Cardiac muscle cell (in vitro differentiated cells and primary cell): ENCODE measurements around the gene ARID5B. TPM values are rescaled to one million over a fixed set of nuclear protein-coding genes. Genes with fewer than 3 reads are reported as not detected.
A peak's percentile ranks its signal among the peaks of the same experiment; 100 is the strongest.

Source experiments
- DNase-seq, 2 donors: peaks; one replicate each; pipeline versions ENCODE4 v3.0.0 to v3.0.0-alpha.2; 2010 to 2017; ENCODE audit warnings: low read depth in 1 of 2, low spot score in 1 of 2
- H3K27ac ChIP-seq: fragments of 200-600 bp; sonication (generic); 2 replicates; pipeline ENCODE4 v1.5.1; 2016
- H3K27me3 ChIP-seq: fragments of 200-600 bp; sonication (generic); 2 replicates; pipeline ENCODE4 v1.6.0; 2016; ENCODE audit warnings: control low read depth
- H3K36me3 ChIP-seq: fragments of 200-600 bp; sonication (generic); 2 replicates; pipeline ENCODE4 v1.5.1; 2016; ENCODE audit warnings: control low read depth
- H3K4me1 ChIP-seq: fragments of 200-600 bp; sonication (generic); 2 replicates; pipeline ENCODE4 v1.8.1; 2017; ENCODE audit warnings: low read depth, mild to moderate bottlenecking, mixed run types
- H3K4me3 ChIP-seq: fragments of 200-600 bp; sonication (generic); 2 replicates; pipeline ENCODE4 v1.5.1; 2016; ENCODE audit warnings: mild to moderate bottlenecking
- H3K9me3 ChIP-seq: fragments of 200-600 bp; sonication (generic); 2 replicates; pipeline ENCODE4 v1.5.1; 2017; ENCODE audit warnings: low read depth, mild to moderate bottlenecking, control low read depth
- polyA plus RNA-seq: library from polyadenylated mRNA; unstranded; fragments of >200 nt; fragmentation: Nextera tagmentation; extraction: Ambion mirVana; gene quantifications from 2 replicates; pipeline ENCODE4 v1.2.1, GENCODE V29; 2016
- total RNA-seq: library from RNA; depleted of rRNA; stranded (reverse); fragments of >200 nt; gene quantifications from 2 replicates; pipeline ENCODE4 v1.2.3, GENCODE V29; 2016
- TF ChIP-seq, protein P1 (sequence below): IDR thresholded peaks from 2 replicates; pipeline ENCODE4 v1.5.1; 2012; ENCODE audit warnings: low read depth, mild to moderate bottlenecking, low read length

The ARID5B gene, protein sequence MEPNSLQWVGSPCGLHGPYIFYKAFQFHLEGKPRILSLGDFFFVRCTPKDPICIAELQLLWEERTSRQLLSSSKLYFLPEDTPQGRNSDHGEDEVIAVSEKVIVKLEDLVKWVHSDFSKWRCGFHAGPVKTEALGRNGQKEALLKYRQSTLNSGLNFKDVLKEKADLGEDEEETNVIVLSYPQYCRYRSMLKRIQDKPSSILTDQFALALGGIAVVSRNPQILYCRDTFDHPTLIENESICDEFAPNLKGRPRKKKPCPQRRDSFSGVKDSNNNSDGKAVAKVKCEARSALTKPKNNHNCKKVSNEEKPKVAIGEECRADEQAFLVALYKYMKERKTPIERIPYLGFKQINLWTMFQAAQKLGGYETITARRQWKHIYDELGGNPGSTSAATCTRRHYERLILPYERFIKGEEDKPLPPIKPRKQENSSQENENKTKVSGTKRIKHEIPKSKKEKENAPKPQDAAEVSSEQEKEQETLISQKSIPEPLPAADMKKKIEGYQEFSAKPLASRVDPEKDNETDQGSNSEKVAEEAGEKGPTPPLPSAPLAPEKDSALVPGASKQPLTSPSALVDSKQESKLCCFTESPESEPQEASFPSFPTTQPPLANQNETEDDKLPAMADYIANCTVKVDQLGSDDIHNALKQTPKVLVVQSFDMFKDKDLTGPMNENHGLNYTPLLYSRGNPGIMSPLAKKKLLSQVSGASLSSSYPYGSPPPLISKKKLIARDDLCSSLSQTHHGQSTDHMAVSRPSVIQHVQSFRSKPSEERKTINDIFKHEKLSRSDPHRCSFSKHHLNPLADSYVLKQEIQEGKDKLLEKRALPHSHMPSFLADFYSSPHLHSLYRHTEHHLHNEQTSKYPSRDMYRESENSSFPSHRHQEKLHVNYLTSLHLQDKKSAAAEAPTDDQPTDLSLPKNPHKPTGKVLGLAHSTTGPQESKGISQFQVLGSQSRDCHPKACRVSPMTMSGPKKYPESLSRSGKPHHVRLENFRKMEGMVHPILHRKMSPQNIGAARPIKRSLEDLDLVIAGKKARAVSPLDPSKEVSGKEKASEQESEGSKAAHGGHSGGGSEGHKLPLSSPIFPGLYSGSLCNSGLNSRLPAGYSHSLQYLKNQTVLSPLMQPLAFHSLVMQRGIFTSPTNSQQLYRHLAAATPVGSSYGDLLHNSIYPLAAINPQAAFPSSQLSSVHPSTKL
- total RNA-seq (4.3 and 4.9 TPM in 2 replicates), polyA plus RNA-seq (4.3 and 7.8 TPM in 2 replicates)

DNA sequence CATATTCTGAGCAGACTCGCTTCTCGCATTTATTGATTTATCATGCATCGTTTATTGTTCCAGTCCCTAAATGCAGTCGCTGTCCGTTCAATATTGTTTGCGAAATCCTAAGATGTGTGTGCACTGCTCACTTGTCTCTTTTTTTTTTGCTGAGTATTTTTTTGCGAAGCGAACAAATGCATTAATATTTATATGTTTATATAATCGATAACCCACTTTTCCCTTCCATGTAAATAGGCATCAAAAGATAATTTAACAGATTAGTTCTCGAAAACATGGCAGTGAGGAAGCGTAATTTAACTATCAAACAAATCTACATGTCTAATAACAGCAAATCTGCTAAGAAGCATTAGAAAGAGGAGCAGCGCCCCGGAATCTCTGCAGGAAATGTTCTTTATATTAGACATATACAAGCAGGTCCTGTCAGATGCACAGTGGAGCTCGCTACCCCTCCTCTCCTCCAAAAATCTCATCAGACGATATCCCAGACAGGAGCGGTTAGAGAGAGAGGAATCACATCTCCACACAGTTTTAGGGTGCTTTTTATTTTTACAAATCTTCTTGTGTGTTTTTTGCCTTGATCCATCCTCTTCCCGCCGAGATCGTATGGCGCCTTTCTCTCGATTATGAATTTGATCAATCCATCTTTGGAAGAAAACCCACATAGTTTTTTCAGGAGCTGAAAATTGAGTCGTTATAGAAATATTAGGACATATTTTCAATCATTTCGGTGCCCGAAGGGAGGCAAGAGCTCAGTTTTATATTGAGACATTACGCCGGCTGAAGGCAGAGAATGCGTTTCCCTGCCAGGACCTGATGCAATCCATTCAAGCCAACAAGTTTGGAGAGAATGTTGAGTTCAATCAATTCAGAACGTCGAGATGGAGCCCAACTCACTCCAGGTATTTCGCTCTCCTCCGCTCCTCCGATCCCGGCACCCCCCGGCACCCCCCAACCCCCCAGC is at the start of gene ARID5B:
TSS of gene ARID5B (plus strand) at position 871 of the 964 bp plus-strand sequence. CDS start at position 882, 11 bp downstream.
- Histone ChIP-seq H3K27me3 (peaks cover 30% of the 10 kb centered on the region), H3K27ac (peak within 1 kb of the TSS; percentile 83), H3K4me1 (peaks cover 3% of the 10 kb centered on the region), H3K36me3 (no peaks in the 10 kb centered on the region), H3K9me3 (no peaks in the 10 kb centered on the region), H3K4me3 (peak within 1 kb of the TSS; percentile 77)
- peak; percentile 73 to 77 for DNase-seq
- TF ChIP-seq, protein P1, sequence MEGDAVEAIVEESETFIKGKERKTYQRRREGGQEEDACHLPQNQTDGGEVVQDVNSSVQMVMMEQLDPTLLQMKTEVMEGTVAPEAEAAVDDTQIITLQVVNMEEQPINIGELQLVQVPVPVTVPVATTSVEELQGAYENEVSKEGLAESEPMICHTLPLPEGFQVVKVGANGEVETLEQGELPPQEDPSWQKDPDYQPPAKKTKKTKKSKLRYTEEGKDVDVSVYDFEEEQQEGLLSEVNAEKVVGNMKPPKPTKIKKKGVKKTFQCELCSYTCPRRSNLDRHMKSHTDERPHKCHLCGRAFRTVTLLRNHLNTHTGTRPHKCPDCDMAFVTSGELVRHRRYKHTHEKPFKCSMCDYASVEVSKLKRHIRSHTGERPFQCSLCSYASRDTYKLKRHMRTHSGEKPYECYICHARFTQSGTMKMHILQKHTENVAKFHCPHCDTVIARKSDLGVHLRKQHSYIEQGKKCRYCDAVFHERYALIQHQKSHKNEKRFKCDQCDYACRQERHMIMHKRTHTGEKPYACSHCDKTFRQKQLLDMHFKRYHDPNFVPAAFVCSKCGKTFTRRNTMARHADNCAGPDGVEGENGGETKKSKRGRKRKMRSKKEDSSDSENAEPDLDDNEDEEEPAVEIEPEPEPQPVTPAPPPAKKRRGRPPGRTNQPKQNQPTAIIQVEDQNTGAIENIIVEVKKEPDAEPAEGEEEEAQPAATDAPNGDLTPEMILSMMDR, result no peak

DNA sequence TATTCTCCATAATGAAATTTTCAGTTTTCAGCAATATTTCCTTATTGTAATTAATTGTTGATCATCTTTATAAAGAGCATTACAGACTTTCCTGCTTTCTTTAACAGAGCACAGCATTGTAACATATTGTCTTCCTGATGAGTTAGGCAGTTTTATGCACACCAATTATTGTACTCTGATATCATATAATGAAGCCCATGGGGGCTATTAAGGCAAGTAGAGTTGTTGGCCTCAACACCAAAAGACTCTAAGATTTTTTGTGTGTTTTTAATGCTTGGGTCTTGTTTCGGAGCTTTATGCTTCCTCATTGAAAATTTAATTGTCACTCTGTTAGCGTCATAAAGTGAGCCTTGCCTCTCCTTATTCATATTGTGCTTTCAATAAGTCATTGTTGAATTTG is 49.2 kb upstream of the ARID5B start:
- H3K4me1 ChIP-seq, result no peaks in the 10 kb centered on the region

DNA sequence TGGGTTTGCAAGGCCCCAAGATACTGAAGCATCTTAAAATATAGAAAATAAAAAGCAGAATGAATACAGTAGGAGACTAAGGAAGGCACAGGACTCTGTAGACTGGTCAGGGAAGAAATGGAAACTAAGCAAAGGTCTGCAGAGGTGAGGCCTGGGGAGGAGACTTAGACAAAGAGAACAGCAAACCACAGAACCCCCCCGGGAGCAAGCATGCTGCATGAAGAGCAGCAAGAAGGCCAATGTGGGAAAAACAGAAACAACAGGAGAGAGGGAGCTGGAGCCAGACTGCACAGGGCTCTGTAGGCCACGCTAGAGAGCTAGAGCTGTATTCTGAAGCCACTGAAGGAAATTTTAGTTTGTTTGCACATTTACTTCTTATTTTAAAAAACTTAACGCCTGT is 45.7 kb upstream of the ARID5B start:
- H3K36me3 ChIP-seq, result no peaks in the 10 kb centered on the region
- DNase-seq, result no peak
- TF ChIP-seq, protein P1, result no peak
- H3K4me1 ChIP-seq, result no peaks in the 10 kb centered on the region
- no peak overlapping the region for H3K4me3 ChIP-seq
- H3K27ac ChIP-seq, result no peak overlapping the region
- no peaks in the 10 kb centered on the region for H3K27me3 ChIP-seq
- no peaks in the 10 kb centered on the region for H3K9me3 ChIP-seq

More for the DNA sequence above, 49.2 kb upstream of the ARID5B start:
- Histone ChIP-seq H3K27ac (no peak overlapping the region), H3K27me3 (no peaks in the 10 kb centered on the region), H3K36me3 (no peaks in the 10 kb centered on the region), H3K4me3 (no peak overlapping the region), H3K9me3 (no peaks in the 10 kb centered on the region)
- DNase-seq, result no peak
- TF ChIP-seq, protein P1, result no peak

DNA sequence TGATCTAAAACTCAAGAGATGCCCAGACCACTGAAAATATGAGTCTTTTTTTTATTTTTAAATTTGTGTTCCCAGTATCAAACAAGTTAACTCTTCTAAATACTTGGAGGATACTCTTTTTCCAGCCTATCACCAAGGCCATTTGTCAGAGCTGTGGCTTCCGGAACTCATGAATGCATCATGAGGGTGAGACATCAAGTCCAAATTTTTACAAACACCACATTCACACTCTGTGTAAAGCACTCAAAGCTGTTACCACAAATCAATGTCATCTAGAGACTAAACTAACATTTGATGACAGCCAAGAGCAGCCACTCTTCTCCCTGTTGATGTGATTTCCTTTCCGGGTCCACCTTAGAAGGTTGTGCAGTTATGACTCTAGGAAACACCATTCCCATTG is 43.8 kb upstream of the ARID5B start:
- no peak overlapping the region for H3K27ac ChIP-seq
- H3K27me3 ChIP-seq, result no peaks in the 10 kb centered on the region
- no peaks in the 10 kb centered on the region for H3K9me3 ChIP-seq
- no peaks in the 10 kb centered on the region for H3K36me3 ChIP-seq
- H3K4me3 ChIP-seq, result no peak overlapping the region
- no peaks in the 10 kb centered on the region for H3K4me1 ChIP-seq
- TF ChIP-seq, protein P1, result no peak
- DNase-seq, result no peak
